ENCODE data around the gene PAK1IP1.
A peak's percentile ranks its signal among the peaks of the same experiment; 100 is the strongest.

DNA sequence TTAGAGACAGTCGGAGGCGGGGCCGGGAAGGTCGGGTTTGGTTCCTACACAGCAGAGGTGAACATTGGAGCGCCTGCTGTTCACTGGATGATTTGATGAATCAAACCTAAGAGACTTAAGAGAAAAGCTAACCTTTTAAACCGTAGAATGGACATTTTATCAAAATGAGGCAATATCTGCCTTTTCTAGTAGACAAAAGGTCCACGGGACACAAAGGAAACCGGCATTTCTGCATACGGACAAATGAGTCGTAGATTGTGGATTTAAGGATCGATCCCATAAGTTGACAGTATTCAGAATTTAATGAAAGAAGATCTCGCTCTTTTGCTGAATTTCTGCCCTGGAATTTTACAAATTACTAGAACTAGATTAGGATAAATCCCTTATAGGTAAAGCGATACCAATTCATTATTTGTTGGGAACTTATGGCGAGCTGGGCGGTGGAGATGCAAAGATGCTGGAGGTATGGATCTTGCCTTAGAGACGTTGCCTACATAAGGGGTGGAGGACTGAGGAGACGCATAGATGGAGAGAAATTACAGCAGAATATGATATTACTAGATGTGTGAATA, 400 bp downstream of the PAK1IP1 start:
- TF ChIP-seq, protein P1, sequence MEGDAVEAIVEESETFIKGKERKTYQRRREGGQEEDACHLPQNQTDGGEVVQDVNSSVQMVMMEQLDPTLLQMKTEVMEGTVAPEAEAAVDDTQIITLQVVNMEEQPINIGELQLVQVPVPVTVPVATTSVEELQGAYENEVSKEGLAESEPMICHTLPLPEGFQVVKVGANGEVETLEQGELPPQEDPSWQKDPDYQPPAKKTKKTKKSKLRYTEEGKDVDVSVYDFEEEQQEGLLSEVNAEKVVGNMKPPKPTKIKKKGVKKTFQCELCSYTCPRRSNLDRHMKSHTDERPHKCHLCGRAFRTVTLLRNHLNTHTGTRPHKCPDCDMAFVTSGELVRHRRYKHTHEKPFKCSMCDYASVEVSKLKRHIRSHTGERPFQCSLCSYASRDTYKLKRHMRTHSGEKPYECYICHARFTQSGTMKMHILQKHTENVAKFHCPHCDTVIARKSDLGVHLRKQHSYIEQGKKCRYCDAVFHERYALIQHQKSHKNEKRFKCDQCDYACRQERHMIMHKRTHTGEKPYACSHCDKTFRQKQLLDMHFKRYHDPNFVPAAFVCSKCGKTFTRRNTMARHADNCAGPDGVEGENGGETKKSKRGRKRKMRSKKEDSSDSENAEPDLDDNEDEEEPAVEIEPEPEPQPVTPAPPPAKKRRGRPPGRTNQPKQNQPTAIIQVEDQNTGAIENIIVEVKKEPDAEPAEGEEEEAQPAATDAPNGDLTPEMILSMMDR (IDR thresholded peaks at IDR 0.05; ENCODE audit: poor library complexity, severe bottlenecking): no peak
- TF ChIP-seq, protein P2, sequence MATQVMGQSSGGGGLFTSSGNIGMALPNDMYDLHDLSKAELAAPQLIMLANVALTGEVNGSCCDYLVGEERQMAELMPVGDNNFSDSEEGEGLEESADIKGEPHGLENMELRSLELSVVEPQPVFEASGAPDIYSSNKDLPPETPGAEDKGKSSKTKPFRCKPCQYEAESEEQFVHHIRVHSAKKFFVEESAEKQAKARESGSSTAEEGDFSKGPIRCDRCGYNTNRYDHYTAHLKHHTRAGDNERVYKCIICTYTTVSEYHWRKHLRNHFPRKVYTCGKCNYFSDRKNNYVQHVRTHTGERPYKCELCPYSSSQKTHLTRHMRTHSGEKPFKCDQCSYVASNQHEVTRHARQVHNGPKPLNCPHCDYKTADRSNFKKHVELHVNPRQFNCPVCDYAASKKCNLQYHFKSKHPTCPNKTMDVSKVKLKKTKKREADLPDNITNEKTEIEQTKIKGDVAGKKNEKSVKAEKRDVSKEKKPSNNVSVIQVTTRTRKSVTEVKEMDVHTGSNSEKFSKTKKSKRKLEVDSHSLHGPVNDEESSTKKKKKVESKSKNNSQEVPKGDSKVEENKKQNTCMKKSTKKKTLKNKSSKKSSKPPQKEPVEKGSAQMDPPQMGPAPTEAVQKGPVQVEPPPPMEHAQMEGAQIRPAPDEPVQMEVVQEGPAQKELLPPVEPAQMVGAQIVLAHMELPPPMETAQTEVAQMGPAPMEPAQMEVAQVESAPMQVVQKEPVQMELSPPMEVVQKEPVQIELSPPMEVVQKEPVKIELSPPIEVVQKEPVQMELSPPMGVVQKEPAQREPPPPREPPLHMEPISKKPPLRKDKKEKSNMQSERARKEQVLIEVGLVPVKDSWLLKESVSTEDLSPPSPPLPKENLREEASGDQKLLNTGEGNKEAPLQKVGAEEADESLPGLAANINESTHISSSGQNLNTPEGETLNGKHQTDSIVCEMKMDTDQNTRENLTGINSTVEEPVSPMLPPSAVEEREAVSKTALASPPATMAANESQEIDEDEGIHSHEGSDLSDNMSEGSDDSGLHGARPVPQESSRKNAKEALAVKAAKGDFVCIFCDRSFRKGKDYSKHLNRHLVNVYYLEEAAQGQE (IDR thresholded peaks at IDR 0.05; ENCODE audit: borderline replicate concordance): peak; percentile 38
- TF ChIP-seq TAF1 (IDR thresholded peaks at IDR 0.05; ENCODE audit: low read depth) (no peak), POLR2AphosphoS5 (IDR thresholded peaks at IDR 0.05) (peak; percentile 34), EZH2 (IDR thresholded peaks at IDR 0.05; ENCODE audit: borderline replicate concordance, insufficient read depth, low read length, poor library complexity, severe bottlenecking) (no peak), RAD21 (conservative IDR thresholded peaks at IDR 0.05) (no peak), EP300 (conservative IDR thresholded peaks at IDR 0.05; ENCODE audit: poor library complexity, severe bottlenecking) (no peak)

Measured in neural cell (in vitro differentiated cells).